ENCODE measurements around the gene GALNT10. TPM values are rescaled to one million over a fixed set of nuclear protein-coding genes. Genes with fewer than 3 reads are reported as not detected.

GALNT10 gene
- total RNA-seq, 1 donor from 2014 or later, result 10.2 TPM

DNA sequence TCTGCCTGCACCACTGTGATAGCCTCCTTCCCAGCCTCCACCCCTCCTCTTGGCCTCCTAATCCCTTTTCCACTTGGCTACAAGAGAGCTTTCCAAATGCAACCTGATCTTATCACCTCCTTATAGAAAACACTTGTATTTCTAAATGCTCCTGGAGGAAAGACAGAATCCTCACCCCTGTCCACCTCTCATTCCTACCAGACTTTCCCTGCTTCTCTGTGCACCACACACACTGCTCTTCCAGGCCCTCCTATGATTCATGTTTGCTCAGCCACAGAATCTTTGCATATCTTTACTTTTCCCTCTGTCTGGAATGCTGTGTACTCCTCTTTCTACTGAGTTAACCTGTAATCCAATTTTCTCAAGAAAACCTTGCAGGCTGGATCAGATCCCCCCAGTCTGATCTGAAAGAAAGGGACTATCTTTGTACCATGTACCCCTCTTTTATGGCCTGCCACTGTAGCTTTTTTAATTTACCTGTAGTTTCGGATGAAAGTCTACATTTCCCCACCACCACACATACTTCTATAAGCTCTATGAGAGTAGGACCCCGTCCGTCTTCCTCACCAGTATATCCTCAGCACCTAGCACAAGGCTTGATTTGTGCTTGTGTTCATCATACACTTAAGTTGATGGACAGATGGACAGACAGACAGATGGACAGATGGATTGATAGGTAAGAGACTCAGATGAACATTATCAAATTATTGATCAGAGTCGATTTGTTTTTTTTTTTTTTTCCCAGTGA, 95.3 kb downstream of the GALNT10 start:
- peaks cover 12% of the 10 kb centered on the region for H4K20me1 ChIP-seq (ENCODE audit: low read depth)
- Mint-ChIP-seq H3K27me3 (ENCODE audit: insufficient read depth, low read depth) (no peaks in the 10 kb centered on the region), H3K4me3 (no peak overlapping the region), H3K4me1 (peaks cover 41% of the 10 kb centered on the region), H3K36me3 (no peaks in the 10 kb centered on the region), H3K9me3 (no peaks in the 10 kb centered on the region), H3K27ac (peak overlapping the region; percentile 23)
- peak overlapping the region; percentile 51 for H3K4me2 ChIP-seq
- no peak overlapping the region for H2AFZ ChIP-seq (replicated peaks)
- no peaks in the 10 kb centered on the region for H3K79me2 ChIP-seq (ENCODE audit: low read depth)
- peaks cover 15% of the 10 kb centered on the region for H3F3A ChIP-seq (ENCODE audit: low read depth)
- no peaks in the 10 kb centered on the region for H3K27me3 ChIP-seq
- H3K9me3 ChIP-seq (ENCODE audit: low read depth), result no peaks in the 10 kb centered on the region
- H3K4me3 ChIP-seq, result no peak overlapping the region
- no peak overlapping the region for H3K9ac ChIP-seq
- TF ChIP-seq, protein P1, sequence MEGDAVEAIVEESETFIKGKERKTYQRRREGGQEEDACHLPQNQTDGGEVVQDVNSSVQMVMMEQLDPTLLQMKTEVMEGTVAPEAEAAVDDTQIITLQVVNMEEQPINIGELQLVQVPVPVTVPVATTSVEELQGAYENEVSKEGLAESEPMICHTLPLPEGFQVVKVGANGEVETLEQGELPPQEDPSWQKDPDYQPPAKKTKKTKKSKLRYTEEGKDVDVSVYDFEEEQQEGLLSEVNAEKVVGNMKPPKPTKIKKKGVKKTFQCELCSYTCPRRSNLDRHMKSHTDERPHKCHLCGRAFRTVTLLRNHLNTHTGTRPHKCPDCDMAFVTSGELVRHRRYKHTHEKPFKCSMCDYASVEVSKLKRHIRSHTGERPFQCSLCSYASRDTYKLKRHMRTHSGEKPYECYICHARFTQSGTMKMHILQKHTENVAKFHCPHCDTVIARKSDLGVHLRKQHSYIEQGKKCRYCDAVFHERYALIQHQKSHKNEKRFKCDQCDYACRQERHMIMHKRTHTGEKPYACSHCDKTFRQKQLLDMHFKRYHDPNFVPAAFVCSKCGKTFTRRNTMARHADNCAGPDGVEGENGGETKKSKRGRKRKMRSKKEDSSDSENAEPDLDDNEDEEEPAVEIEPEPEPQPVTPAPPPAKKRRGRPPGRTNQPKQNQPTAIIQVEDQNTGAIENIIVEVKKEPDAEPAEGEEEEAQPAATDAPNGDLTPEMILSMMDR (IDR thresholded peaks at IDR 0.05), result no peak
- TF ChIP-seq EZH2 (IDR thresholded peaks at IDR 0.05) (no peak), EZH2phosphoT487 (IDR thresholded peaks at IDR 0.05) (no peak)
- DNase-seq (ENCODE audit: low spot score), result peak; percentile 18
- peaks cover 32% of the 10 kb centered on the region for H3K4me1 ChIP-seq
- no peak overlapping the region for H3K27ac ChIP-seq
- H3K36me3 ChIP-seq, result no peaks in the 10 kb centered on the region

DNA sequence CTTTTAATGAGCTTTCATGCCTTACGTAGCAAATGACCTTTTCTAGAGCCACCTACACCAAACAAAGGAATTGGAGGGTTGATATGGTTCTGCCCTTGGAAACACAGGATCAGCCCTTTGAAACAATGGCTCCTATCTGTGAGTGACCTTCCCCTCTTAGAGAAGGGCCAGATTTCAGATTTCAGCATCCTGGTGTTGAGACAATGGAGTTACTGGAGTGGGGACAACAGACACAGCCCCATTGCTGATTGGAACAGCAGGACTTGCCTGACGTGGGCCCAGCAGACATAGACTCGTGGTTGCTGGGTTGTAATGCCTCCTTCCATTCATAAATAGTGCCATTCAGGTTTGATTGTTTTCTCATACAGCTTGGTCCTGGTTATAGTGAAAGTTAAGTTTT, 96.0 kb downstream of the GALNT10 start:
- Histone ChIP-seq H3K27ac (no peak overlapping the region), H3F3A (ENCODE audit: low read depth) (peaks cover 15% of the 10 kb centered on the region), H3K4me3 (no peak overlapping the region), H3K36me3 (no peaks in the 10 kb centered on the region), H3K79me2 (ENCODE audit: low read depth) (no peaks in the 10 kb centered on the region), H4K20me1 (ENCODE audit: low read depth) (peaks cover 12% of the 10 kb centered on the region), H2AFZ (replicated peaks) (no peak overlapping the region), H3K9ac (no peak overlapping the region), H3K9me3 (ENCODE audit: low read depth) (no peaks in the 10 kb centered on the region), H3K4me1 (peaks cover 32% of the 10 kb centered on the region), H3K4me2 (peak overlapping the region; percentile 51), H3K27me3 (no peaks in the 10 kb centered on the region)
- Mint-ChIP-seq H3K27me3 (ENCODE audit: insufficient read depth, low read depth) (no peaks in the 10 kb centered on the region), H3K4me1 (peaks cover 41% of the 10 kb centered on the region), H3K9me3 (no peaks in the 10 kb centered on the region), H3K4me3 (no peak overlapping the region), H3K27ac (peak overlapping the region; percentile 91), H3K36me3 (no peaks in the 10 kb centered on the region)
- TF ChIP-seq EZH2phosphoT487 (IDR thresholded peaks at IDR 0.05) (no peak), EZH2 (IDR thresholded peaks at IDR 0.05) (no peak)
- TF ChIP-seq, protein P1 (IDR thresholded peaks at IDR 0.05), result no peak
- DNase-seq (ENCODE audit: low spot score), result peak; percentile 54

DNA sequence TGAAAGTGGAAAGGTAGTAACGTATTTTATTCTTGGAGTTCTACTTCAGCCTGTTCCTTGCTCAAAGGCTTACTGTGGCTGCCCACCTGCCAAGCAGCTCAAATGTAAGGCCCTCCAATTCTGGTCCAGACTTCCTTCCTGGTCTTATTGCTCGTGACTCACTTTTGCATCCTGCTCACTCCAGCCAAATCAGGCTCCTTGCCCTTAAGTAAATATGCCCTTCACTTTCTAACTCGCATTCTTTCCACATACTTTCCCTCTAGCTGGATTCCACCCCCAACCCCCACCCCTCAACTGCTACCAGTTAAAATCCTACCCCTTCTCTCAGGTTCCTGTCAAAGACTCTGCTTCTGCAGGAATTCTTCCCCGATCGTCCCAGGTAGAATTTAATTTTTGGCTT, 96.6 kb downstream of the GALNT10 start:
- Histone ChIP-seq H3K9ac (no peak overlapping the region), H3K36me3 (no peaks in the 10 kb centered on the region), H4K20me1 (ENCODE audit: low read depth) (peaks cover 12% of the 10 kb centered on the region), H3K79me2 (ENCODE audit: low read depth) (no peaks in the 10 kb centered on the region), H3K4me3 (no peak overlapping the region), H3K4me1 (peaks cover 32% of the 10 kb centered on the region), H3K27me3 (no peaks in the 10 kb centered on the region), H3F3A (ENCODE audit: low read depth) (peaks cover 15% of the 10 kb centered on the region), H3K4me2 (peak overlapping the region; percentile 51), H2AFZ (replicated peaks) (no peak overlapping the region), H3K9me3 (ENCODE audit: low read depth) (no peaks in the 10 kb centered on the region), H3K27ac (no peak overlapping the region)
- Mint-ChIP-seq H3K27ac (peak overlapping the region; percentile 91), H3K36me3 (no peaks in the 10 kb centered on the region), H3K4me3 (peak overlapping the region; percentile 20), H3K9me3 (no peaks in the 10 kb centered on the region), H3K4me1 (peaks cover 41% of the 10 kb centered on the region), H3K27me3 (ENCODE audit: insufficient read depth, low read depth) (no peaks in the 10 kb centered on the region)
- TF ChIP-seq, protein P1 (IDR thresholded peaks at IDR 0.05), result no peak
- TF ChIP-seq EZH2 (IDR thresholded peaks at IDR 0.05) (no peak), EZH2phosphoT487 (IDR thresholded peaks at IDR 0.05) (no peak)
- DNase-seq (ENCODE audit: low spot score), result peak; percentile 11
